GM12864 (cell line): Measurements from ENCODE around the gene PRLR.

Experiments
- DNase-seq: peaks from one replicate; pipeline ENCODE4 v3.0.0-alpha.2; 2011; ENCODE audit warnings: low read depth
- H3K4me3 ChIP-seq: 2 replicates; pipeline ENCODE4 v1.5.1; 2011; ENCODE audit warnings: mild to moderate bottlenecking, low read depth, low read length, control low read depth
- TF ChIP-seq, protein P1 (sequence below): IDR thresholded peaks from 2 replicates; pipeline ENCODE4 v1.5.1; 2011; ENCODE audit warnings: low read depth, mild to moderate bottlenecking, moderate library complexity, low read length, control low read depth, inconsistent platforms; ENCODE audit errors: missing control alignments

Gene PRLR

DNA sequence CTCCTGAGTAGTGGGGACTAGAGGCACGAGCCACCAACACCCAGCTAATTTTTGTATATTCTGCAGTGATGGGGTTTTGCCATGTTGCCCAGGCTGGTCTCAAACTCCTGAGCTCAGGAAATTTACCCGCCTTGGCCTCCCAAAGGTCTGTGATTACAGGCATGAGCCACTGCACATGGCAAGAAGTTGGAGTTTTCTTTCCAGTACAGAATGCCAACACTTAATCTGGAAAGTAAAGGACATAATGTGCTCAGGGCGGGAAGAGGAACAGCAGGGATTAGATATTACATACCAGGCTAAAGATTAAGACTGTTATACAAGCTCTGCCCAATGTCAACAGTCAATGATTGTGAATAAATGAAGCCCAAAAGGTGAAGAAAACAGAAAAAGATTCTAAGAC is 135.3 kb downstream of the PRLR start:
- no peak overlapping the region for H3K4me3 ChIP-seq
- TF ChIP-seq, protein P1, sequence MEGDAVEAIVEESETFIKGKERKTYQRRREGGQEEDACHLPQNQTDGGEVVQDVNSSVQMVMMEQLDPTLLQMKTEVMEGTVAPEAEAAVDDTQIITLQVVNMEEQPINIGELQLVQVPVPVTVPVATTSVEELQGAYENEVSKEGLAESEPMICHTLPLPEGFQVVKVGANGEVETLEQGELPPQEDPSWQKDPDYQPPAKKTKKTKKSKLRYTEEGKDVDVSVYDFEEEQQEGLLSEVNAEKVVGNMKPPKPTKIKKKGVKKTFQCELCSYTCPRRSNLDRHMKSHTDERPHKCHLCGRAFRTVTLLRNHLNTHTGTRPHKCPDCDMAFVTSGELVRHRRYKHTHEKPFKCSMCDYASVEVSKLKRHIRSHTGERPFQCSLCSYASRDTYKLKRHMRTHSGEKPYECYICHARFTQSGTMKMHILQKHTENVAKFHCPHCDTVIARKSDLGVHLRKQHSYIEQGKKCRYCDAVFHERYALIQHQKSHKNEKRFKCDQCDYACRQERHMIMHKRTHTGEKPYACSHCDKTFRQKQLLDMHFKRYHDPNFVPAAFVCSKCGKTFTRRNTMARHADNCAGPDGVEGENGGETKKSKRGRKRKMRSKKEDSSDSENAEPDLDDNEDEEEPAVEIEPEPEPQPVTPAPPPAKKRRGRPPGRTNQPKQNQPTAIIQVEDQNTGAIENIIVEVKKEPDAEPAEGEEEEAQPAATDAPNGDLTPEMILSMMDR = no peak
- DNase-seq = no peak

DNA sequence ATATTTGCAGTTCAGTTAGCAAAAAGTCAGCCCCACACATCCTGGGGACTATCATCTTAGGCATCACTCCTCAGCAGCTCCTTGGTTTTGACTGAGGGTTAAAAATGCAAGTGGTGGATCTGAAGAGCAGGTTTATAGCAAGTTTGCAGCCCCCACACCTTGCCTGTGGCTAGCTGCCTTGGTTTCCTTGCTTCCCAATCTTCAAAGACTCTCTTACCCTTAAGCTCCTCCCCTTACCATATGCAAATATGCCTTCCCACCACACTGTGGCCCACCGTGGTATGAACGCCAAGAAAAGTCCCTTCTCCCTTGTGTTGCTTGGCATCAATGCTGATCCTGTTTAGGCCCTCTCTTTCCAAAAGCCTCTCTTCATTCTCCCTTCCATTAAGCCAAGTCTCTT is 137.6 kb downstream of the PRLR start:
- no peak for DNase-seq
- TF ChIP-seq, protein P1 = no peak
- H3K4me3 ChIP-seq = no peak overlapping the region

DNA sequence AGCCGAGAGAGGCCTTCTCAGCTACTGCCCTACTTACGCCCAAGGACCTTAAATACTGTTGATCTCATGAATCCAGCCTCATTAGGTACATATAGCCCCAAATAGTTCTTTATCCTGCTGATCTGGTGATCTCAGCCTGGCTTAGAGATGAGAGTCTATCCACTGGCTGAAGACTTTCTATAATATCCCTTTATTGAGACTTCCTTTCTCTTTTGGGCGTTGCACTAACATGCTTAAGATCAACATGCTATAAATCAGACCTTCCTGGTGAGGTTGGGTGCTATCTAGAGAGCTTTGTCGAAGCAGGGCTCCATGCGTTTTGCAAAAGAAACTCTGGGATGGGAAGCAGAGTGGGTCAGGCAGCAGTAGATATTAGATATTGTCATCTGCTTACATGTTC is 138.6 kb downstream of the PRLR start:
- H3K4me3 ChIP-seq = no peak overlapping the region
- DNase-seq = no peak
- TF ChIP-seq, protein P1 = no peak

DNA sequence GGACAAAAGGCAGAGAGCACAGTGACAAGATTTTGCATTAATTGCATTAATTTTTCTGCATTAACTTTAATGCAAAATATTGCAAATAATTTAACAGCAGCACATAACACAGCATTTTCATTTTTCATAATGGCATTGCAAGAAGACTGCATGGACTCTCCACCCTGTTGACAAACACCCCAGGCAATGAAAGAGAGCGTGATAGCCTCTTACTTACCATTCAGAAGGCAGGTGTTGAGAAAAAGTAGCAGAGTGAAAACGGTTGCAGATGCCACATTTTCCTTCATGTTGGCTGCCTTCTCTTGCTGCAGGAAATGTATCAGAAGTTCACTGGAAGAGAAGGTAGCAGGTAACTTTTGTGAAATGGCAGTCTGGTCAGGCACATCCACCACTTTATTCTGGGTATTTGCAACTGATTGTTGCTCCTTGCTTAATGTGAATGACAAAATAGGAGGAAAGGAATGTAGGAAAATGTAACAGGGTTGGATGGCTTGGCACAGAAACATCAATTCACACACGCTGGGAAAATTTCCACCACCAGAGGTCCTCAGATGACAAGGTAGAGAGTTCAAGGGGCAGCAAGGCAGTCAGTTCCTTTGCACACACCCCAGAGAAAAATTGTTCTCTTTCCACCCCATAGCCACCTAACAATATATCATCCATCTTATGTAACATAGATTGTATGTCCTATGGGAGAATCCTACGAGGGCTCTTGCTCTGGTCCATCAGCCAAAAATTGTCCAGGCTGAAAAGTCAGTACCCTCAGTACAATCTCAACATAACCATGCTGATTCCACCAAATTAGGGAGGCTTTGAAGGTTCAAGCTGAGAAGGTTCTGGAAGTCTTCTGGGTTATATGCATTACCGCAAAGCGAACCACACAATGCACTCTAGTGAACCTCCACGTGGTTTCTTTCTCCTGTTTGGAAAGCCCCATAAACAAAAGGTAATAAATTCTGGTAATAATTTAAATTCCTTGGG is 140.7 kb downstream of the PRLR start:
- no peak overlapping the region for H3K4me3 ChIP-seq
- peak; percentile 4 for DNase-seq
- TF ChIP-seq, protein P1 = peak; percentile 81

DNA sequence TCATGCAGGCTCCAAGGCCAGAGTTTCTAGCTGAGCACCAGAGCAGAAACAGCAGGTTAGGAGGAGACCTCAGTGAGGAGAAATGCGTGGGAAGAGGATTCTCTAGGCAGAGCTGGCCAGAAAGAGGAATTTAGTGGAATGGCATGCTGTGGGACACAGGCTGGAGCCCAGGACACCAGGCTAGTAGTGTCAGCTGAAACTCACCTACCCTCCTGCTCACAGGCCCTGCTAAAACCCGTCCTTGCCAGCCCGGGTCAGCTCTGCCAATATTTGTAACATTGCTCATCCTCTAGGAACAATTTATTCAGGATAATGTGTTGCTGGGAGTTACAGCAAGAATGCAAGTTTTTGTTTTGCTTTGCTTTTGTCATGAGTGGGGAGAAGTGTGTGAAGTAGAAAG is 142.3 kb downstream of the PRLR start:
- TF ChIP-seq, protein P1 = no peak
- no peak overlapping the region for H3K4me3 ChIP-seq
- DNase-seq = no peak

DNA sequence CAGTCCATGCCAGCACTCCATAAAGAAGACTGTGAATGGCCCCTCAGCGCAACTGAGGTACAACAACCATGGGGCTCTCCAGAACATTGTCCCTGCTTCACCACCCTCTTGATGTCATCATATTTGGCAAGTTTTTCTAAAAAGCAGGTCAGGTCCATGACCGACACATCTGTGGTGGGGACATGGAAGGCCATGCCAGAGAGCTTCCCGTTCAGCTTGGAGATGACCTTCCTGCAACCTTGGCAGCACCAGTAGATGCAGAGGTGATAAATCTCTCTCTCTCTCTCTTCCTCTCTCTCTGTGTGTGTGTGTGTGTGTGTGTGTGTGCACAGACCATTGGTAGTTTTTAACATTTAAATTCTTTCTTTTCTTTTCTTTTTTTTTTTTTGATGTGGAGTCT is 147.1 kb downstream of the PRLR start:
- H3K4me3 ChIP-seq = no peak overlapping the region
- TF ChIP-seq, protein P1 = no peak
- no peak for DNase-seq

DNA sequence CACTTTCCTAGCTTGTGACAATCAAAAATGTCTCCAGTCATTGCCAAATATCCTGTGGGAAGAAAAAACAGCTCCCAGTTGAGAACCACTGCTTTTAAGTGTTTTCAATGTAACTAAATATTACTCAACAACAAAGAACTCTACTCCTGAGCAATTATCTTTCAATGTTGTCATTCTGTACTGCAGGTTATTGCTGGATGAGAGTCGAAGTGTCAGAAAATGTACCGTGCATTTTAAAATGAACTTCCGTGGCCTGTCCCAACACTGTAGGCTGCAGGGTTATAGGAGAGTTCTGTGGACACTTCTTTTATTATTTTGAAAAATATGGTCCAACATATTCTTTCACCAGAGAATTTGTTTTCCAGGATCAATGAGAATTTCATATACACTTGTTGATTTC is 147.8 kb downstream of the PRLR start:
- DNase-seq = no peak
- TF ChIP-seq, protein P1 = no peak
- no peak overlapping the region for H3K4me3 ChIP-seq
